ENCODE measurements around the gene NKD1.
A peak's percentile ranks its signal among the peaks of the same experiment; 100 is the strongest.

NKD1 gene

GRCh38 chr16:50657241-50657640 is 109.0 kb downstream of the NKD1 start:
- DNase-seq, result no peak

DNA sequence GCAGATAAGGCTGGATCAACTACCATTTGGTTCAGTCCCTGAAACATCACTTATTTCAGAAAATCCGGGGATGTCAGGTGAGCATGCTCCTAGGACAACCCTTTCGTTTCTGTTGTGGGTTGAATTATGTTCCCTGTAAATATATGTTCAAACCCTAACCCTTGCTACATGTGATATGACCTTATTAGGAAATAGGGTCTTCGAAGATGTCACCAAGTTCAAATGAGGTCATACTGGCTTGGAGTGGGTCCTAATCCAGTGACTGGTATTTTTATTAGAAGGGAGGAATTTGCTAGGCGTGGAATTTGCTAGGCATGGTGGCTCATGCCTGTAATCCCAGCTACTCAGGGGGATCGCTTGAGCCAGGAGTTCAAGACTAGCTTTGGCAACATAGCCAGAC is 111.6 kb downstream of the NKD1 start:
- DNase-seq, result no peak

DNA sequence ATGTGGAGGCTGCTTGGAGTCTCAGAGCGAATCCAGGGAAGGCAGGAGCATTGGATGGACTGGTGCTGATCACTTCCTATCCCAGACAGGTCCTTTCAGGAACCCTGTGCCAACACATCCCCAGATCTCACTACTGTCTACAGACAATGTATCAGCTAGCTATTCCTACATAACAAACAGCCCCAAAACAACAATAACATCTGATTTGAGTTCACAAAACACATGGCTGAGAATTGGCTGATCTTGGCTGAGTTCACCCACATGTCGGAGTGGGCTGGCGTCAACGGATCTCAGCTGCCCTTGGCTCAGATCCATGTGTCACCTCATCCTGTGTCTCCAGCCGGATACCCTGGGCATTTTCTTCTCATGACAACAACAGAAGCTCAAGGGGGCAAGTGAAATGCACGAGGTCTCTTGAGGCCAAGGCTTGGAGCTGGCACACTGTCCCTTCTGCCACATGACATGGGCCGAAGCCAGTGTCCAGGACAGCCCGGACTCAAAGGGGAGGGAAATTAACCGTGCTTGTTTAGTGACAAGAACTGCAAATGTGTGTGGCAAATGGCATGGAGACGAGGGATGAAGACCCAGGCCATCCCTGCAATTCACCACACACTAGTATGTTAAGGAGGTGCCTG is 114.2 kb downstream of the NKD1 start:
- DNase-seq, result no peak

DNA sequence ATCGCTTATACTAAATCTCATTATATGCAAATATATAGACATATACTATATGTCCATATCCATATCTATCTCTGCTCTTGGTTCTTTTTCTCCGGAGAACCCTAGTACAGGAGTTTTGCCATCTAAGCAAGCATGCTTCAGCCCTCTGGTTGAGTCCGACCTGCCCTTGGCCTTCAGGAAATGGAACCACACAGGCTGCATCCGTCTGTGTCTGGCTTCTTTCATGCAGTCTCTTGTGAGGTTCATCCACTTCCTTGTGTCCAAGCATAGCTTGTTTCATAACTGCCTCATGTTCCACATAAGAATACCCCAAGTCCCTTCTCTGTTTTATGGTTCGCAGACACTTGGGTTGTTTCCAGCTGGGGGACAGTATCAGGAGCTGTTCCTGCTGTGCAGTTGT is 116.1 kb downstream of the NKD1 start:
- DNase-seq, result no peak

DNA sequence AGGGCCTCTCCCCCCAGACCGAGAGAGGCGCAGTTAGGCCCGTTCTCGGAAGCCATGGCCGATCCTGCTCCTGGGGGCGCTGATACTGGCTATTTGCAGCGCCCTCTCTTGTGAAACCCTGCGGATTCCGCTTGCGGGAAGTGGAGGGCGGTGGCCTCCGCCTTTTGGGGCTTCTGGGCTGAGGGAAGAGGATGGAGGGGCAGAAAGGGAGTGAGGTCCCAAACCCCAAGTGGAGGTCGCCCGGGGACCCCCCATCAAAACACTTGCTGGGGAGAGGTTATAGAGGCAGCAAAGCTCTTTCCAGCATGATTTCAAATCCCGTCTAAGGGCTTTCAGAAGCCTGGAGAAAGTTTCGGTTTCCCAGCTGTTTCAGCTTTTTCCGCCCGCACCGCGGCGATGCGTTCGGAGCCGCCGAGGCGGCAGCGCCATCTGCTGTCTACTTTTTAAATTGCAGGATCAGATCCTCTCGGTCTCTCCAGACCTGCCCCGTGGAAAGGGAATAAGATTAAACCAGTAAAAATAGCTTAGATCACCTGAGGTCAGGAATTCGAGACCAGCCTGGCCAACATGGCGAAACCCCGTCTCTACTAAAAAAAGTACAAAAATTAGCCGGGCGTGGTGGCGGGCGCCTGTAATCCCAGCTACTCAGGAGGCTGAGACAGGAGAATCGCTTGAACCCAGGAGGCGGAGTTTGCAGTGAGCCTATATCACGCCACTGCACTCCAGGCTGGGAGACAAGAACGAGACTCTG is 117.1 kb downstream of the NKD1 start:
- peak; percentile 37 to 54 for DNase-seq

DNA sequence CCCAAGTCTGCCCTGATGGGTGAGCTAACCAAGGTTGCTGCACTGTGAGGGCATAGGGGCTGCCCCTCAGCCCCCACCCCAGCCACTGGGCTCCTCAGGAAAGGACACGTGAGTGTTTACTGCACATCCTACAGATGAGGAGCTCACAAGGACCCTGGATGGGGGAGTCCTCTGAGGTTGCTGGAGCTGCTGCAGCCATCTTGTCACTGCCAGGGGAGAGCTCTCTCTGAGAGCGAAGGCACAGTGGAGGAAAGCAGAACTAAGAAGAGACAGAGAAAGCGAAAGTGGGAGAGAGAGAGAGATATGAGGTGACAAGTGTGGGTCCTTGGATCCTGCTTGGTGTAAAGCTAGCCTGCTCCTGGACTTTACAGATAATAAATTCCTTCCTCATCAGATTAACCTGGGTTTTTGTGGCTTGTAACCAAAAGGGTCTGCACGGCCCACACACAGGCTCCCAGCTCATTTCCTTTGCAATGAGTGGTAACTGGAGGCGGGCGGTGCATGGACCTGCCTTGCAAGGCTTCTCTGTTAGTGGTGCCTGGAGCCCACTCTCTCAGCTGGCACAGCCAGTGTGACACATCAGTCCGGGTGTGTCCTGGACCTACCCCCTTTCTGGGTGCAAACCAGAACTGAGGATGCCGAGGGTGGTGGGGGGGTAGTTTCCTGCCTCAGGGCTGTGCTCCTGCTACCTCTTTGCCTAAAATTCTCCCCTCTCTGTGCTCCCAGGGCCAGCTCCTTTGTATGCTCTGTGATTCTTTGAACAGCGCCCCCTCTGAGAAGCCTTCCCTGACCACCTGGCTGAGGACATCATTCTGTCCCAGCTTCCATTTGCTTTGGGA is 118.7 kb downstream of the NKD1 start:
- no peak for DNase-seq

DNA sequence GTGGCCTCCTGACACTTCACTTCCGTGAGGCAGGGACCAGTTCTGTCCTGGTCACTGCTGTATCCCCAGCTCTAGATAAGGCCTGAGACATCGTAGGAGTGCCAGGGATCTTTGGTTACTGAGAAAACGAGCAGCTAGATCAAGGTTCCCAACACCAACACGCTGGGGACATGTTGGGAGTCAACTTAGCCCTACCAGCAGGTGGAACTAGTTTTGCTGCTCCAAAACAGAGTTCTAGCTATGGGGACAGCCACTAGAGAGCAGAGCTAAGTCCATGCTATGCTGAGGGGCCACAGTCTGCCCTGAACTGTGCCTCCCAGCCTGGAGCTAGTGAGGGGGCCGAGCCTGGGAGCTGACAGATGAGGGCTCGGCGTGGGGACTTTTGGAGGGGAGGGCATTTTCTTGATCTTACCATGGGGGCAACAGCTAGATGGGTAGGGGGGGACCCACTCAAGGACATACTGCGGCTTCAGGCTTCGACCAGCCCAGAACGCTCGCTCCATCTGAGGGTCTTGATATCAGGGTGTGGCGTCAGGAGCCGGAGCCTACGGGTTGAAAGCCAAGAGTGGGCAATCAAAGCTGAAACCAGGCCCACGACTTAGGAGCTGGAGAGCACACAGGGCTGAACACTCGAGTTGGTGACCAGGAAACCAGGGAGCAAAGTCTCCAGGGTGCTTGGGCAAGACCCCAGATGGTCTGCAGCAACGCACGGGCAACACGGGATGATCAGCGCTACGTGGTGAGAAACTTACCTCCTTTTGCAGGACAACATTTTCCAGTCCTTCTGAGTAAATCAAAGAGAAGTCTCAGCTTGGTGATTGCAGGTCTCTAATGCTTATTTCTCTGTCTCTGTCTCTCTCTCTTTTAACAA is 119.5 kb downstream of the NKD1 start:
- DNase-seq, result no peak

- DNase-seq, result no peak
These were observed 120.3 kb downstream of the NKD1 start for GRCh38 chr16:50668368-50669008.

DNA sequence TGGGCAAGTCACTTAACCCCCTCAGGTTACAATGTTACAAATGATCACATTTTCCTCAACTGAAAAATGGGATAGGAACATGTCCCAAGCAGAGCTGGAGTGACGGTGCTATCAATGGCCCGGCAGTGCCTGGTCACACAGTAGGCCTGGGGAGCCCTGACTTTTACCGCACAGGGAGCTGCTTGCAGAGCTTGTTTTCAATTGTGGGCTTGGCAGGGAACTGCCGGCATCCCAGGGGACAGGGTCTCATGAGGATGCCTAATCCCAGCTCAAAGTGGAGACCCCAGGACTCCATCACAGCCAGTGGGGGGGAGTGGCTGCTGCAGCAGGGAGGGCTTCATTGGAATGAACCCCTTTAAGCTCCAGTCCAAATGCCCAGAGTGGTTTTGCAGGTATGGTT is 121.5 kb downstream of the NKD1 start:
- no peak for DNase-seq

DNA sequence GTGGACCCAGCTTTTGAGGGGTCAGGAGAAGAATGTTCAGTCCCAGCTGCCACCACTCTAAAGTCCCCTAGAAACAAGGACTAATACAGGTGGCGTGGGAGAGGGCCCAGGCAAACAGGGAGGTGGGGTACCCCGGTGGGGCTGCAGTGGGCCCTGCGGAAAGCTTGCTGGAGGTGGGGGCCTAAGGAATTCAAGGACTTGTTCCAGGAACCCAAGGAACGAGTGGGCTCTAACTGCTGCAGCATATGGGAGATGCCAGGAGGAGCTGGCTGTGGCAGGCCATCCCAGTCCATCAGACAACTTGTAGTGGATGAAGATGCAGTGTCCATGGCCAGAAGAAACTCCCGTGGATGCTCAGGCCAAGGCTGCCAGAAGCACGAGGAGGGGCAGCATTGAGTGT is 122.3 kb downstream of the NKD1 start:
- no peak for DNase-seq

GRCh38 chr16:50671644-50672260 is 123.6 kb downstream of the NKD1 start:
- no peak for DNase-seq

DNA sequence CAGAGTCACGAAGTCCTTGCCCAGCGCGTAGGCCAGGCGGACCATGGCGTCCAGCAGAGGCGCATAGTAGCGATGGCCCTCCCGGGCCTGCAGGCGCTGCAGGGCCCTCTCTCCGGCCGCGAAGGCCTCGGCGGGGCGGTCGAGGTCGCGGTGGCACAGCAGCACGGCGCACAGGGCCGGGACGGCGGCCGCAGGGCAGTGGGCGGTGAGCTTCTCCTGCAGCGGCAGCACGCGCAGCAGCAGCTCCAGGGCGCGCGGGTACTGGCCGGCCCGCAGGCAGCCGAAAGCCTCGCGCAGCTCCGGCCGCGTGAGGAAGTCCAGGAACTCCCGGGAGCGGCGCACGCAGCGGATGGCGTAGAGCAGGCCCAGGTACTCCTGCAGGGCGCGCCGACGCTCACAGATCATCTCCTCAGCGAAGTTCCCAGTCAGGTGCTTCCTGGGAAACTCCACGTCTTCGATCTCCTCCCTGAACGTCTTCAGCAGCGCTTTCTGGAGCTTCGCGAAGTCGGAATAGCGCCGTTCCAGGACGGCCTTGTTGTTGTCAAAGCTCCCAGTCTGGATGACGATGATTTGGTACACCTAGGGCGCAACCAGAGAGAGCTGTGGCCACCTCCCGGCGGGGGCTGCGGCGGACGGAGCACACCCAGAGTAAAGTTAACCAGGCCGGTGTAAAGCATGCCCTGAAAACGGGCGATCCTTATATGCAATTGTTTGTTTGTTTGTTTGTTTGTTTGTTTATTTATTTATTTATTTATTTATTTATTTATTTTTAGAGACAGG is 125.5 kb downstream of the NKD1 start:
- DNase-seq, result no peak

- DNase-seq, result no peak
These were observed 126.6 kb downstream of the NKD1 start for GRCh38 chr16:50674831-50675230.

DNA sequence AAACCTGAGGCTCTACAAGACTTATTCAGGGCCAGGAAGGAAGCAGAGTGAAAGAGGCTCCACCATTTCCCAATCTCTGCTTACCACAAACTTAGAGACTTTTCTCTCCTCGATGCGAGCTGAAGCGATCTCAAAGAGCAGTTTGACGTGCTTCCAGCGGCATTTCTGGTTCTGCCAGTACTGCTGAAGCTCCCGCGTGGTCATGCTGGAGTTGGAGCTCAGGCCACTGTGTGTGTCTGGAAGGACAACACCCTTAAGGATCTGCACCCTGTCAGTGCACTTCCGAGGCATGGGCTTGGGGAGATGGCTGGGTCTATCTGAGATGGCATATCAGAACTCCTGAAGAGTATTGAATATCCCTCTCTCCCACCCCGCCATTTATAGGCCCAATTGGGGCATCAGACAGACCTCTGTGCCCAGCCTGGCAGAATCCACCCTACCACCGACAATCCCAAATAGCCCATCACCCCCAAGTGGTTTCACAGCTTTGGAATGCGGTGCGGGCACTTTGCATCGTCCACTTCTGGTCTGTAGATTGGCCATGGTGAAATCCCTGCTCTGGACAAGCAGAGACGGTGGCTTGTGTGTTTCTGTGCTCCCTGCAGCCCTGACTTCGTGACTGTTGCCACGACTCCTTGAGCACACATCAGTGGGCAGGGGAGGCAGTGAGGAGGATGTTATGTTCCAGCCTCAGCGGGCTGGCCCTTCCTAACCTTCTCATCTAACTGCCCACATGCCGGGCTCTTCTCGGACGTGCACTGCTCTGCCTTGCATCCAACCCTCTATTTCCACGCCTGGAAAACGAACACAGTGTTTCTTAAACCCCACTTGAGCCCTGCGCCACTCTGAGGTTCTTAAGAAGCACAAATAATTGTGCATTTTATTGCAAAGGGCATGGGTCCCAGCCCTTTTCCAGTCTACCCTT is 127.8 kb downstream of the NKD1 start:
- DNase-seq, result no peak

DNA sequence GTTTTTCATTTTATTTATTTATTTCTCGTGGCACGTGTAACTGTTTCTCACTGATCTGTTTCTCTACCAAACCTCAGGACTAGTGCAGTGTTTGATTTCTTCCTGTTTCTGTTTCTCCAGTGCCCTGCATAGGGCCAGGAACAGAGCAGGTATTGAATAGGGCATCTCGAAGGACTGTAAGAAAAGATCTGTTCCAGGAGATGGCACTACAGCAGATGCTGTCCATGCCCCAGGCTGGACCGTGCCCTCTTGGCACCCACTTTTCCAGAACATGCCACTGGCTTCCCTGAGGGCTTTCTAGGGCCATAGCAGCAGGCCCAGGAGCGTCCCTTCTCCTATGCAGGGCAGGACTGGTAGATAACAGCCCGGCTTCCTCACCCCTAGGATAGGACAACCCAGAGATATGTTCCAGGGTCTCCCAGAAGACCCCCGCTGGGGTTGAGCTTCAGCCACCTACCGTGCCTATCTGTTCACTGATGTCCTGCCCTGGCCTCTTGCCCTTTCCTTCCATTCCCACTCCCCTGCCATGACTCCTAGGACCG is 128.6 kb downstream of the NKD1 start:
- DNase-seq, result no peak

DNA sequence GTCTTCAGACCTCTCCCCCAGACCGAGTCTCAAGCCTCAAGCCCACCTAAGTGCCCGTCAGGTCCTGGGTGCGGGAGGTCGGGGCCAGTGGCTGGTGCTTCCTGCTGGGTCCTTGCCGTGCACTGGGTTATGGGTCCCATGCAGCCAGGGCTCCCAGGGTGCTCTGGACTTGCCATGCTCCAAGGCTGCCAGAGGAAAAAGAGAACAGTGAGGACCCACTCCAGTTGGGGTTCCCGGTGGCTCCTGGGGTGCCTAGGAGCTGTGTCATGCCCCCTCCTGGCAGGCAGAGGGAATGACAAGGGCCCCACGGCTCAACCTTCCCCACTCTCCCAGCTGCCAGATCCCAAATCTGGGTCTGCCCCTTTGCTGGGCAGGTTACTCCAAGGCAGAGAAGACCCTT is 129.2 kb downstream of the NKD1 start:
- no peak for DNase-seq

DNA sequence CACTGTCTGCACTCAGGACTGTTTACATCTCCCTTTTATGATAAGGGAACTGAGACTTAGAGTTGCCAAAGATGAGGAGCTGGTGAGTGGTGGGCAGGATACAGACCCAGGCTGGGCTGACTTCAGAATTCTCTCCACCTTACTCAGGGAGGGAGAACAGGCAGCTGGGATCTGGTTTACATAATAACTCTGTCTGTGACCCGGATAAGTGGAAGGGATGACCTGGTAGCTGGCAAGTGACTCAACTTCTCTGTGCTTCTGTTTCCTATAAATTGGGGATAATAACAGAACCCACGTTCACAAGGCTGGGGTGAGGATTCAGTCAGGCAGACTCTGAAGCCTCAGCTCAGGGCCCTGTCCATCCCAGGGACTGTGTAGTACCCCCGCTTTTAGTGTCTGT is 130.3 kb downstream of the NKD1 start:
- DNase-seq, result no peak

DNA sequence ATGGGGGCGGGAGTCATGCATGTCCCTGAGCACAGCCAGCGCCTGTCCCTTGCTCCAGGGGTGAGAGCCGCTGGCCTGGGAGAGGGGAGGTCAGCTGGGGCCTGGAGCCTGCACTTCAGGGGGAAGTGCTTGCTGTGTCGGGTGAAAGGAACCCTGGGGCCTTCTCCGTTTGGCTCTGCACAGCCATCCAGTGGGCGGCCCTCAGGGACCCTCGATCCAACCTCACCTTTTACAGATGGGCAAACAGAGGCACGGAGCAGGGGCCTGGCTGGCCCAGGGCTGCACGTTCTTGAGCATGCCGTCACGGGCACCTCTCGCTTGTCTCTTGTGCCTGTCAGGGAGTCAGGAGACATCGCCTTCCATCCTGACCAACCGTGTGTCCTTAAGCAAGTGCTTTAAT is 131.1 kb downstream of the NKD1 start:
- no peak for DNase-seq
